Muscle layer of colon (tissue), 2 donors: ENCODE results near the gene CEMP1.
A peak's percentile ranks its signal among the peaks of the same experiment; 100 is the strongest.
"Not testable (repeated sequence)": the region's sequence is repeated elsewhere in the genome, so short reads cannot be mapped to it uniquely, and the experiment has no call there.

Experiments
- H3K27ac ChIP-seq: one replicate; pipeline ENCODE4 v1.7.0; 2013; ENCODE audit warnings: low read depth, mild to moderate bottlenecking, low read length, moderate library complexity
- H3K27me3 ChIP-seq, 2 donors: one replicate each; pipeline ENCODE4 v1.7.0; 2013; ENCODE audit warnings: low read length in 2 of 2, mild to moderate bottlenecking in 2 of 2; ENCODE audit not compliant: insufficient read depth in 2 of 2, control insufficient read depth in 1 of 2
- H3K36me3 ChIP-seq: one replicate; pipeline ENCODE4 v1.7.0; 2013; ENCODE audit warnings: mild to moderate bottlenecking, low read length; ENCODE audit not compliant: insufficient read depth
- H3K4me1 ChIP-seq: one replicate; pipeline ENCODE4 v1.7.0; 2013; ENCODE audit warnings: mild to moderate bottlenecking, low read length; ENCODE audit not compliant: insufficient read depth
- H3K4me3 ChIP-seq, 2 donors: one replicate each; pipeline ENCODE4 v1.7.0; 2013; ENCODE audit warnings: low read length in 2 of 2, low read depth in 1 of 2, mild to moderate bottlenecking in 1 of 2, moderate library complexity in 1 of 2
- H3K9ac ChIP-seq: one replicate; pipeline ENCODE4 v1.7.0; 2013; ENCODE audit warnings: low read length
- H3K9me3 ChIP-seq: one replicate; pipeline ENCODE4 v1.7.0; 2013; ENCODE audit warnings: mild to moderate bottlenecking, low read length
- donor health status: abdominal sarcoma.
- donor health status: Adenocarcinoma of cecum.

Gene CEMP1

GRCh38 chr16:2533912-2534311 lies 2.7 kb upstream of the CEMP1 start:
- peaks cover 9% of the 10 kb centered on the region for H3K4me1 ChIP-seq
- no peaks in the 10 kb centered on the region for H3K9me3 ChIP-seq
- H3K27me3 ChIP-seq = no peaks in the 10 kb centered on the region
- H3K9ac ChIP-seq = no peak overlapping the region
- peaks cover 16% of the 10 kb centered on the region for H3K36me3 ChIP-seq
- H3K27ac ChIP-seq = no peak overlapping the region
- H3K4me3 ChIP-seq = no peak overlapping the region

DNA sequence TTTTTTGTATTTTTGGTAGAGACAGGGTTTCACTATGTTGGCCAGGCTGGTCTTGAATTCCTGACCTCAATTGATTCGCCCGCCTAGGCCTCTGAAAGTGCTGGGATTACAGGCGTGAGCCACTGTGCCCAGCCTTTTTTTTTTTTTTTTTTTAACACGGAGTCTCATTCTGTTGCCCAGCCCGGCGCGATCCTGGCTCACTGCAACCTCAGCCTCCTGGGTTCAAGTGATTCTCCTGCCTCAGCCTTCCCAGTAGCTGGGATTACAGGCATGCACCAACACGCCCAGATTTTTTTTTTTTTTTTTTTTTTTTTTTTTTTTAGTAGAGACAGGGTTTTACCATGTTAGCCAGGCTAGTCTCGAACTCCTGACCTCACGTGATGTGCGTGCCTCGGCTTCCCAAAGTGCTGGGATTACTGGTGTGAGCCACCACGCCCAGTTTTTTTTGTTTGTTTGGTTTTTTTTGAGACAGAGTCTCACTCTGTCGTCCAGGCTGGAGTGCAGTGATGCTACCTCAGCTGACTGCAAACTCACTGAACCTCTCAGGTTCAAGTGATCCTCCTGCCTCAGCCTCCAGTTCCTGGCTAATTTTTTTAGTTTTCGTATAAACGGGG lies 2.0 kb upstream of the CEMP1 start:
- Histone ChIP-seq H3K27ac (peak overlapping the region; percentile 81), H3K4me3 (peak overlapping the region; percentile 63 to 87), H3K9ac (peak overlapping the region; percentile 96), H3K36me3 (peaks cover 16% of the 10 kb centered on the region)
- not testable (repeated sequence) for H3K9me3 ChIP-seq, H3K27me3 ChIP-seq, H3K4me1 ChIP-seq

GRCh38 chr16:2532494-2533141 lies 1.4 kb upstream of the CEMP1 start:
- Histone ChIP-seq H3K36me3 (peaks cover 16% of the 10 kb centered on the region), H3K4me3 (peak overlapping the region; percentile 63 to 87), H3K4me1 (peaks cover 9% of the 10 kb centered on the region), H3K9me3 (no peaks in the 10 kb centered on the region), H3K27me3 (no peaks in the 10 kb centered on the region), H3K27ac (peak overlapping the region; percentile 81), H3K9ac (peak overlapping the region; percentile 96)

DNA sequence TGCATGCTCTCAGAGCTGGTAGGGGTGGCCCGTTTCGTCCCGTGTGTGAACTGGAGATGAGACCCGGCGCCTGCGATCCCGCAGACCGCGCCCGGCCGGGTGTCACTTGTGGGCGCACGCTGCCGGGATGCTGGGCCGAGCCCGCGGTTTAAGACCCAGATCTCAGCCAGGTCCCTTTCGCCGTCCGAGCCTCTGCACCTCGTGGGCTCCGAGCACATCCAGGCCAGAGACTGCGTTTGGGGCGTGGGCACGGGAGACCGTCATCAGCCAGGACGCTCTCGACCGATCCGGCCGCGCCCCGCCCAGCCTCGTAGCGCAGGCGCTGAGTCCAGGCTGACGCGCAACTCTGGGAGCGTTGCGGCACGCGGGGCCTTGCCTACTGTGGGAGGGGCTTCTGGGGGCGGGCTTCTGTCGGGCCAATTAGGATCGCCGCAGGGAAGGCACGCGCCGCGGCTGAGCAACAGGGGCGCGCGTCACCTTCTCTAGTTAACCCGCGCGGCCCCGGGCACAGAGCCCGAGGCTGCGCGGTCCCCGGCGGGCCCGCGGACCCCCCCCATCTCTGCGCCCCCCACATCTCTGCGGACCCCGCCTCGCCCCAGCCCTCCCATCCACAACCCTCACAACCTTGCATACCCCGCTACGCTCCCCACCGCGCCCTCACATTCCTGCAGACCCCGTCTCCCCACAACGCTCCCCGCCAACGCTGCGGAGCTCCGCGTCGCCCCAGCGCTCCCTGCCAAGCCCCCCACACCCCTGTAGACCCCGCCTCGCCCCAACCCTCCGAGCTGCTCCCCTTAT lies 687 bp upstream of the CEMP1 start:
- peak overlapping the region; percentile 96 for H3K9ac ChIP-seq
- peaks cover 6% of the 10 kb centered on the region for H3K4me1 ChIP-seq
- H3K36me3 ChIP-seq = peaks cover 16% of the 10 kb centered on the region
- no peaks in the 10 kb centered on the region for H3K27me3 ChIP-seq
- peak overlapping the region; percentile 63 to 87 for H3K4me3 ChIP-seq
- no peaks in the 10 kb centered on the region for H3K9me3 ChIP-seq
- peak overlapping the region; percentile 81 for H3K27ac ChIP-seq

GRCh38 chr16:2530629-2531318 lies 434 bp downstream of the CEMP1 start:
- Histone ChIP-seq H3K27me3 (no peaks in the 10 kb centered on the region), H3K27ac (peak overlapping the region; percentile 65), H3K4me1 (peaks cover 5% of the 10 kb centered on the region), H3K4me3 (peak overlapping the region in 1 of 2 donors; percentile 59), H3K9me3 (no peaks in the 10 kb centered on the region), H3K36me3 (peaks cover 20% of the 10 kb centered on the region), H3K9ac (no peak overlapping the region)

DNA sequence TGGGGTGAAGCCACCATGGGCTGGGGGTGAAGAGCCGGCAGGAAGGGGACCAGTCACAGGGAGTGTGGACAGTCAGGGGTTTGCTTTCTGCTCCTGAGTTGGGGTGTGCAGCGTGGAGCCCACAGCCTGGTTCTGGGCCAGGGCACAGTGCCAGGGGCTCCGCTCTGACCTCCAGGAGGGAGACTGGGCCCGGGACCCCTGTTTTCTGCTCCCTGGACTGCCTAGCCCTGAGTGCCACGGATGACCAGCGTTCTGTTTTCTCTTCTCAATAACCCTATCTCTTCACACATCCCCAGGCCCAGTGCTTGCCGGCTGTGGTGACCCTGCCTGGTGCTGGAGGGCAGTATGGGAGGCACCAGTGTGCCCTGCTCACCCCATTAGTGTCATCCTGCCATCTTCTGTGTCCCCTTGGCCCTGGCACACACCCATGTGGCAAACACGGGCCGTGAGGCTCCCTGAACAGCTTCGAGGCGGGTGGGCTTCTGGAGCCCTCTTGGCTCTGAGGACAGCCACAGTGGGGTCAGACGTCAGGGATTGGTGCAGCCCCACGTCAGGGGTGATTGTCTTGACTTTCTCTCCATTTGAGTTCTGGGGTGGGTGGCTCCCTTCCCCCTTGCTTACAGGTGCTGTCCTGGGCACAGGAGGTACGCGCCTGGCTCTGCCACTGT lies 1.1 kb downstream of the CEMP1 start:
- peaks cover 5% of the 10 kb centered on the region for H3K4me1 ChIP-seq
- no peaks in the 10 kb centered on the region for H3K27me3 ChIP-seq
- H3K9ac ChIP-seq = no peak overlapping the region
- H3K4me3 ChIP-seq = no peak overlapping the region
- H3K27ac ChIP-seq = no peak overlapping the region
- H3K36me3 ChIP-seq = peaks cover 20% of the 10 kb centered on the region
- H3K9me3 ChIP-seq = no peaks in the 10 kb centered on the region

GRCh38 chr16:2529061-2529931 lies 1.9 kb downstream of the CEMP1 start:
- H3K4me1 ChIP-seq = peaks cover 5% of the 10 kb centered on the region
- no peaks in the 10 kb centered on the region for H3K27me3 ChIP-seq
- H3K27ac ChIP-seq = no peak overlapping the region
- peaks cover 26% of the 10 kb centered on the region for H3K36me3 ChIP-seq
- H3K4me3 ChIP-seq = no peak overlapping the region
- no peaks in the 10 kb centered on the region for H3K9me3 ChIP-seq
- no peak overlapping the region for H3K9ac ChIP-seq

- Histone ChIP-seq H3K27ac (no peak overlapping the region), H3K4me3 (no peak overlapping the region), H3K9me3 (no peaks in the 10 kb centered on the region), H3K4me1 (peaks cover 5% of the 10 kb centered on the region), H3K9ac (no peak overlapping the region), H3K27me3 (no peaks in the 10 kb centered on the region), H3K36me3 (peaks cover 33% of the 10 kb centered on the region)
Measured at GRCh38 chr16:2528161-2529060, 2.8 kb downstream of the CEMP1 start.

GRCh38 chr16:2527784-2528100 lies 3.5 kb downstream of the CEMP1 start:
- Histone ChIP-seq H3K36me3 (peaks cover 38% of the 10 kb centered on the region), H3K27ac (no peak overlapping the region), H3K27me3 (no peaks in the 10 kb centered on the region), H3K9me3 (no peaks in the 10 kb centered on the region), H3K4me3 (no peak overlapping the region), H3K9ac (no peak overlapping the region), H3K4me1 (peaks cover 5% of the 10 kb centered on the region)
